Endothelial cell of umbilical vein (primary cell): ENCODE results near the gene VWC2.

Experiments
- EZH2 ChIP-seq: IDR thresholded peaks from 2 replicates; pipeline ENCODE4 v1.6.1; 2012; ENCODE audit warnings: borderline replicate concordance, low read depth, mild to moderate bottlenecking, moderate library complexity, low read length, inconsistent platforms; ENCODE audit not compliant: severe bottlenecking
- JUN ChIP-seq: IDR thresholded peaks from 2 replicates; pipeline ENCODE4 v1.6.1; 2011; ENCODE audit warnings: borderline replicate concordance, low read depth; ENCODE audit not compliant: insufficient read length, insufficient read depth
- POLR2A ChIP-seq: IDR thresholded peaks from 2 replicates; pipeline ENCODE4 v1.6.1; 2012; ENCODE audit warnings: low read depth, mild to moderate bottlenecking, control low read depth, low read length
- POLR2AphosphoS5 ChIP-seq: IDR thresholded peaks from 2 replicates; pipeline ENCODE4 v1.6.1; 2012; ENCODE audit warnings: low read depth, mild to moderate bottlenecking, control low read depth, low read length, moderate library complexity; ENCODE audit not compliant: insufficient read depth
- TF ChIP-seq, protein P1 (sequence below), 2 donors: IDR thresholded peaks; 1 replicate in 1 of 2; 2 replicates in 1 of 2; pipeline ENCODE4 v1.5.1; 2011; ENCODE audit warnings: low read length in 2 of 2, mild to moderate bottlenecking in 2 of 2, moderate library complexity in 2 of 2, control low read depth in 1 of 2, inconsistent platforms in 1 of 2, low read depth in 1 of 2; ENCODE audit not compliant: insufficient read depth in 1 of 2; ENCODE audit errors: extremely low read depth in 1 of 2

DNA sequence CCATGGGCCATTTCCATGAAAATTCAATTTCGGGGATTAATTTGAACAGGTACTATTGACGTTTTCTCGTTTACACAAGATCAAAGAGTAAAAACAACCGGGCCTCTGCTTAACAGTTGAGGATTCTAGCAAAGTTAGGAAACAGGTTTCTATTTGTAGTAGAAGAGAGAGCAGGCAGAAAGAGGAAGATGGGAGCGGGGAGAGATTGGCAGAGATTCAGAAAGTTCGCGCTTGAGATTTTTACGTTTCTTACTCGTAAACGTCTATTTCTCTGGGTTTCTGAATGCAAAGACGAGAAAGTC, 571 bp upstream of the VWC2 start:
- TF ChIP-seq, protein P1, sequence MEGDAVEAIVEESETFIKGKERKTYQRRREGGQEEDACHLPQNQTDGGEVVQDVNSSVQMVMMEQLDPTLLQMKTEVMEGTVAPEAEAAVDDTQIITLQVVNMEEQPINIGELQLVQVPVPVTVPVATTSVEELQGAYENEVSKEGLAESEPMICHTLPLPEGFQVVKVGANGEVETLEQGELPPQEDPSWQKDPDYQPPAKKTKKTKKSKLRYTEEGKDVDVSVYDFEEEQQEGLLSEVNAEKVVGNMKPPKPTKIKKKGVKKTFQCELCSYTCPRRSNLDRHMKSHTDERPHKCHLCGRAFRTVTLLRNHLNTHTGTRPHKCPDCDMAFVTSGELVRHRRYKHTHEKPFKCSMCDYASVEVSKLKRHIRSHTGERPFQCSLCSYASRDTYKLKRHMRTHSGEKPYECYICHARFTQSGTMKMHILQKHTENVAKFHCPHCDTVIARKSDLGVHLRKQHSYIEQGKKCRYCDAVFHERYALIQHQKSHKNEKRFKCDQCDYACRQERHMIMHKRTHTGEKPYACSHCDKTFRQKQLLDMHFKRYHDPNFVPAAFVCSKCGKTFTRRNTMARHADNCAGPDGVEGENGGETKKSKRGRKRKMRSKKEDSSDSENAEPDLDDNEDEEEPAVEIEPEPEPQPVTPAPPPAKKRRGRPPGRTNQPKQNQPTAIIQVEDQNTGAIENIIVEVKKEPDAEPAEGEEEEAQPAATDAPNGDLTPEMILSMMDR (IDR thresholded peaks at IDR 0.05; ENCODE audit: extremely low read depth in 1 of 2, insufficient read depth in 1 of 2, low read depth in 1 of 2, low read length in 2 of 2): no peak
- TF ChIP-seq JUN: no peak
- no peak for TF ChIP-seq POLR2AphosphoS5
- no peak for TF ChIP-seq EZH2
- no peak for TF ChIP-seq POLR2A
